ENCODE measurements around the gene DIP2C. TPM values are rescaled to one million over a fixed set of nuclear protein-coding genes. Genes with fewer than 3 reads are reported as not detected.

Gene DIP2C
- 18.8 and 23.1 TPM in 2 replicates for total RNA-seq

GRCh38 chr10:689452-690371 is at the start of gene DIP2C:
Gene DIP2C, minus strand, starts transcription at chr10:689668. Its CDS starts 90 bp downstream, at chr10:689578.

Other genes with a start within 250 kb of the DIP2C start
- 26.7 and 28.6 TPM in 2 replicates for gene LARP4B, start 242.0 kb upstream of the DIP2C start, total RNA-seq

Measured in uterine smooth muscle cell (primary cell).